Measurements from ENCODE around the gene HOXC11.

HOXC11 gene

GRCh38 chr12:53944907-53945847 lies 27.7 kb upstream of the HOXC11 start:
- TF ChIP-seq CTCF (IDR thresholded peaks at IDR 0.05; ENCODE audit: low read depth, low read length): no peak
- H3K4me3 ChIP-seq (ENCODE audit: low read depth, low read length): no peak overlapping the region

GRCh38 chr12:53947743-53948142 lies 25.2 kb upstream of the HOXC11 start:
- no peak overlapping the region for H3K4me3 ChIP-seq (ENCODE audit: low read depth, low read length)
- no peak for TF ChIP-seq CTCF (IDR thresholded peaks at IDR 0.05; ENCODE audit: low read depth, low read length)

GRCh38 chr12:53948650-53949593 lies 24.0 kb upstream of the HOXC11 start:
- TF ChIP-seq CTCF (IDR thresholded peaks at IDR 0.05; ENCODE audit: low read depth, low read length): no peak
- no peak overlapping the region for H3K4me3 ChIP-seq (ENCODE audit: low read depth, low read length)

GRCh38 chr12:53949631-53950436 lies 23.1 kb upstream of the HOXC11 start:
- TF ChIP-seq CTCF (IDR thresholded peaks at IDR 0.05; ENCODE audit: low read depth, low read length): no peak
- no peak overlapping the region for H3K4me3 ChIP-seq (ENCODE audit: low read depth, low read length)

GRCh38 chr12:53950437-53950773 lies 22.5 kb upstream of the HOXC11 start:
- no peak overlapping the region for H3K4me3 ChIP-seq (ENCODE audit: low read depth, low read length)
- no peak for TF ChIP-seq CTCF (IDR thresholded peaks at IDR 0.05; ENCODE audit: low read depth, low read length)

GRCh38 chr12:53950789-53951576 lies 21.9 kb upstream of the HOXC11 start:
- H3K4me3 ChIP-seq (ENCODE audit: low read depth, low read length): no peak overlapping the region
- TF ChIP-seq CTCF (IDR thresholded peaks at IDR 0.05; ENCODE audit: low read depth, low read length): no peak

Measured in WI38 (cell line).